GM12878 (cell line): Measurements from ENCODE around the gene FMNL3. TPM values are rescaled to one million over a fixed set of nuclear protein-coding genes. Genes with fewer than 3 reads are reported as not detected.

Experiments used
- ATAC-seq: fragments of 200-7000 bp; cut with Tn5 transposase; 3 replicates; pipeline ENCODE4 v1.9.1; 2020; ENCODE audit warnings: mild to moderate bottlenecking, moderate library complexity
- BruUV-seq: library from RNA; stranded (reverse); fragments of 400-500 nt; replicated peaks from 2 replicates; lab custom pipeline; 2021; lab: Mats Ljungman, UMichigan
- CTCF ChIA-PET: fragments of 300-600 bp; sonication (Branson Sonifier 250); formaldehyde crosslinking; extraction: SDS; loops from one replicate; lab custom pipeline; 2021; ENCODE audit warnings: inconsistent platforms; lab: Yijun Ruan, JAX
- POLR2A ChIA-PET: fragments of 350-600 bp; formaldehyde crosslinking; extraction: SDS; loops from one replicate; lab custom pipeline; 2021; ENCODE audit warnings: inconsistent platforms; lab: Charles Lee
- RAD21 ChIA-PET: fragments of 300-600 bp; sonication (Branson Sonifier 250); formaldehyde crosslinking; loops from one replicate; lab custom pipeline; 2023; ENCODE audit warnings: antibody characterized with exemption; ENCODE audit not compliant: unreplicated experiment; lab: Charles Lee
- SMC1A ChIA-PET: fragments of 300-600 bp; sonication (Branson Sonifier 250); formaldehyde crosslinking; loops from one replicate; lab custom pipeline; 2023; ENCODE audit not compliant: unreplicated experiment, uncharacterized antibody; lab: Charles Lee
- DNase-seq: peaks from one replicate; pipeline ENCODE4 v3.0.0-alpha.2; 2011; ENCODE audit warnings: low read depth, low spot score
- FAIRE-seq: peaks from 3 replicates; lab custom pipeline; 2011; peaks lifted over from hg19 to GRCh38; lab: Jason Lieb, UNC
- H2AFZ ChIP-seq: 2 replicates; pipeline ENCODE4 v1.6.0; 2011; ENCODE audit warnings: low read depth, low read length, control low read depth; ENCODE audit not compliant: control insufficient read depth
- H3K27ac ChIP-seq: 2 replicates; pipeline ENCODE4 v1.5.1; 2011; ENCODE audit warnings: control low read depth; ENCODE audit not compliant: control insufficient read depth, insufficient read depth
- H3K27me3 ChIP-seq, 2 experiments: replicated peaks in 1 of 2; 2 replicates each; pipeline versions ENCODE4 v1.6.0 to v1.6.1; 2011; ENCODE audit warnings: low read length in 1 of 2; ENCODE audit not compliant: control insufficient read depth in 2 of 2, insufficient read depth in 2 of 2
- H3K36me3 ChIP-seq, 2 experiments: 2 replicates each; pipeline ENCODE4 v1.5.1; 2011; ENCODE audit warnings: low read length in 1 of 2; ENCODE audit not compliant: control insufficient read depth in 2 of 2, insufficient read depth in 2 of 2
- H3K4me1 ChIP-seq: 2 replicates; pipeline ENCODE4 v1.6.1; 2011; ENCODE audit warnings: mild to moderate bottlenecking, low read length, moderate library complexity, mixed read lengths; ENCODE audit not compliant: control insufficient read depth, insufficient read depth
- H3K4me2 ChIP-seq: 2 replicates; pipeline ENCODE4 v1.6.0; 2011; ENCODE audit warnings: control low read depth; ENCODE audit not compliant: control insufficient read depth, insufficient read depth
- H3K4me3 ChIP-seq: fragments of 200-600 bp; sonication (generic); 2 replicates; pipeline ENCODE4 v1.5.1; 2016
- H3K79me2 ChIP-seq: 2 replicates; pipeline ENCODE4 v1.6.0; 2011; ENCODE audit warnings: low read length; ENCODE audit not compliant: control insufficient read depth, insufficient read depth
- H3K9ac ChIP-seq: 2 replicates; pipeline ENCODE4 v1.8.0; 2011; ENCODE audit warnings: low read length, control low read depth, mixed read lengths; ENCODE audit not compliant: control insufficient read depth, insufficient read depth
- H3K9me3 ChIP-seq: replicated peaks from 3 replicates; pipeline ENCODE4 v1.5.1; 2011; ENCODE audit warnings: mild to moderate bottlenecking, low read length; ENCODE audit not compliant: control insufficient read depth, insufficient read depth
- H4K20me1 ChIP-seq: 2 replicates; pipeline ENCODE4 v1.6.0; 2011; ENCODE audit not compliant: control insufficient read depth, insufficient read depth
- BACH1 ChIP-seq: fragments of 450-650 bp; IDR thresholded peaks from 2 replicates; pipeline ENCODE4 v1.6.1; 2017; ENCODE audit warnings: mild to moderate bottlenecking, borderline replicate concordance
- BCL11A ChIP-seq: IDR thresholded peaks from 2 replicates; pipeline ENCODE4 v1.6.1; 2011; ENCODE audit warnings: low read depth, low read length
- CBX5 ChIP-seq: sonication (generic); IDR thresholded peaks from 2 replicates; pipeline ENCODE4 v1.6.1; 2016; ENCODE audit warnings: low read depth, moderate library complexity, mild to moderate bottlenecking, inconsistent platforms
- CUX1 ChIP-seq: IDR thresholded peaks from 2 replicates; pipeline ENCODE4 v1.6.1; 2012; ENCODE audit warnings: improper control_type of control experiment, low read depth, low read length; ENCODE audit not compliant: insufficient replicate concordance
- E2F4 ChIP-seq: IDR thresholded peaks from 2 replicates; pipeline ENCODE4 v1.6.1; 2012; ENCODE audit warnings: low read depth, low read length, improper control_type of control experiment
- GABPA ChIP-seq: IDR thresholded peaks from 2 replicates; pipeline ENCODE4 v1.6.1; 2014; ENCODE audit warnings: antibody characterized with exemption, low read depth, mild to moderate bottlenecking, inconsistent platforms
- NBN ChIP-seq: fragments of 450-650 bp; IDR thresholded peaks from 2 replicates; pipeline ENCODE4 v1.6.1; 2016
- NR2C1 ChIP-seq: fragments of 450-650 bp; IDR thresholded peaks from 2 replicates; pipeline ENCODE4 v1.6.1; 2017; ENCODE audit warnings: antibody characterized with exemption, mild to moderate bottlenecking, moderate library complexity
- PAX8 ChIP-seq: fragments of 450-650 bp; IDR thresholded peaks from 2 replicates; pipeline ENCODE4 v1.6.1; 2017; ENCODE audit warnings: mild to moderate bottlenecking, moderate library complexity
- PKNOX1 ChIP-seq: fragments of 450-650 bp; IDR thresholded peaks from 2 replicates; pipeline ENCODE4 v1.6.1; 2016; ENCODE audit warnings: mild to moderate bottlenecking
- POLR2AphosphoS5 ChIP-seq: IDR thresholded peaks from 2 replicates; pipeline ENCODE4 v1.6.1; 2011; ENCODE audit warnings: mild to moderate bottlenecking, low read length, inconsistent platforms
- POU2F2 ChIP-seq: IDR thresholded peaks from 3 replicates; pipeline ENCODE4 v1.6.1; 2011; ENCODE audit warnings: low read depth, mild to moderate bottlenecking, low read length, borderline replicate concordance
- SMARCA5 ChIP-seq: fragments of 450-650 bp; IDR thresholded peaks from 2 replicates; pipeline ENCODE4 v1.6.1; 2017; ENCODE audit warnings: mild to moderate bottlenecking
- TAF1 ChIP-seq: IDR thresholded peaks from 2 replicates; pipeline ENCODE4 v1.6.1; 2011; ENCODE audit warnings: mild to moderate bottlenecking, low read depth, low read length, borderline replicate concordance
- ZNF207 ChIP-seq: fragments of 450-650 bp; IDR thresholded peaks from 2 replicates; pipeline ENCODE4 v1.6.1; 2014; ENCODE audit warnings: antibody characterized with exemption, mild to moderate bottlenecking, borderline replicate concordance
- ZNF274 ChIP-seq: IDR thresholded peaks from one replicate; pipeline ENCODE4 v1.8.0; 2011; ENCODE audit not compliant: insufficient read length, insufficient read depth
- ZNF622 ChIP-seq: fragments of 450-650 bp; IDR thresholded peaks from 2 replicates; pipeline ENCODE4 v1.6.1; 2017; ENCODE audit warnings: mild to moderate bottlenecking, inconsistent platforms
- WGBS: methylation state at CpG from one replicate; pipeline ENCODE4 v1.1.6; 2016; ENCODE audit warnings: low lambda C conversion rate; ENCODE audit not compliant: insufficient replicate concordance, insufficient coverage; ENCODE audit errors: missing lambda C conversion rate; 5-methylcytosine and 5-hydroxymethylcytosine counted together
- in situ Hi-C: fragments of 300-500 bp; cut with MboI; formaldehyde crosslinking; loops from 9 replicates; pipeline ENCODE4 v1.14.3; 2018; ENCODE audit warnings: mixed read lengths
- intact Hi-C: fragments of 100-400 bp; cut with micrococcal nuclease; formaldehyde crosslinking; loops from one replicate; pipeline ENCODE4 v1.14.2; 2022; ENCODE audit not compliant: unreplicated experiment
- polyA plus RNA-seq, 11 experiments: library from polyadenylated mRNA; depleted of rRNA in 4 of 11; unstranded in 6 of 11; stranded (reverse) in 5 of 11; fragments of >200 nt; fragmentation: Nextera tagmentation in 4 of 11; fragmentation: Illumina TruSeq in 1 of 11; extraction: Ambion mirVana in 4 of 11; extraction: Trizol in 1 of 11; gene quantifications; 1 replicate in 1 of 11; 2 replicates in 10 of 11; pipeline versions ENCODE4 v1.2.1 to v1.2.3, GENCODE V29; 2011 to 2016; ENCODE audit warnings: inconsistent platforms in 2 of 11, missing spikeins in 2 of 11, low read depth in 1 of 11
- total RNA-seq, 4 experiments: library from RNA; depleted of rRNA in 3 of 4; stranded (reverse); fragments of >200 nt in 3 of 4; fragmentation: Illumina TruSeq in 1 of 4; extraction: Trizol in 1 of 4; gene quantifications; 2 replicates each; pipeline versions ENCODE4 v1.2.1 to v1.2.3, GENCODE V29; 2013 to 2021

Gene FMNL3
- total and polyA plus RNA-seq, 10 of the 15 experiments (the other 5 are each of a cell fraction or from before 2014, with no cell fraction given) = 3.0 to 64.9 (median 30.9) TPM

- ChIA-PET RAD21 (no interaction called here), CTCF (interaction anchor here (0.5 to 1.9 kb wide), 5 partner anchors 16 to 357 kb away, joined by 3 to 6 read pairs (median 5); no protein-coding TSS in a partner anchor), SMC1A (interaction anchor here (0.6 kb wide), 2 partner anchors 9 to 118 kb away, joined by 3 to 4 read pairs; no protein-coding TSS in a partner anchor), POLR2A (no interaction called here)
- H3K27me3 ChIP-seq = no peaks in the 10 kb centered on the region
- no peaks in the 10 kb centered on the region for H3K9me3 ChIP-seq
- DNase-seq = no peak
- no peak overlapping the region for H2AFZ ChIP-seq
- H3K79me2 ChIP-seq = no peaks in the 10 kb centered on the region
- no peak overlapping the region for H3K4me3 ChIP-seq
- in situ Hi-C loops (no loop called here), intact Hi-C loops (no loop called here)
- H3K4me1 ChIP-seq = no peaks in the 10 kb centered on the region
- FAIRE-seq = no peak
- no peaks in the 10 kb centered on the region for H4K20me1 ChIP-seq
- WGBS = 100% methylated on average over 1 of the region's 1 CpG
- no peak overlapping the region for H3K9ac ChIP-seq
- no TSS peak for BruUV-seq
- H3K4me2 ChIP-seq = no peak overlapping the region
- no peak overlapping the region for H3K27ac ChIP-seq
- ATAC-seq = no peak
- no peak for TF ChIP-seq POLR2AphosphoS5
- no peak for TF ChIP-seq ZNF622
- no peak for TF ChIP-seq NBN
- TF ChIP-seq ZNF274 = no peak
- TF ChIP-seq POU2F2 = no peak
- TF ChIP-seq BACH1 = no peak
- no peak for TF ChIP-seq CUX1
- no peak for TF ChIP-seq TAF1
- no peak for TF ChIP-seq E2F4
- TF ChIP-seq GABPA = no peak
- TF ChIP-seq PKNOX1 = no peak
- no peak for TF ChIP-seq CBX5
- no peak for TF ChIP-seq SMARCA5
- TF ChIP-seq ZNF207 = no peak
- TF ChIP-seq NR2C1 = no peak
- no peak for TF ChIP-seq PAX8
- no peak for TF ChIP-seq BCL11A
- H3K36me3 ChIP-seq = no peaks in the 10 kb centered on the region
Observed at GRCh38 chr12:49603721-49604120, 103.5 kb downstream of the FMNL3 start.
